Esophagus muscularis mucosa (tissue), 4 donors: ENCODE measurements around the gene MRPL30. TPM values are rescaled to one million over a fixed set of nuclear protein-coding genes. Genes with fewer than 3 reads are reported as not detected.

Experiments used
- DNase-seq: peaks from one replicate; pipeline ENCODE4 v3.0.0-alpha.2; 2017; ENCODE audit errors: extremely low spot score
- H3K27ac ChIP-seq, 4 donors: fragments of 200-600 bp; sonication (generic); replicated peaks in 1 of 4; 1 replicate in 3 of 4; 2 replicates in 1 of 4; pipeline ENCODE4 v1.5.1; 2016 to 2019; ENCODE audit warnings: mild to moderate bottlenecking in 1 of 4
- H3K27me3 ChIP-seq, 4 donors: fragments of 200-600 bp; sonication (generic); one replicate each; pipeline versions ENCODE4 v1.5.1 to v1.6.0; 2016 to 2019
- H3K36me3 ChIP-seq, 4 donors: fragments of 200-600 bp; sonication (generic); one replicate each; pipeline ENCODE4 v1.5.1; 2016 to 2019
- H3K4me1 ChIP-seq, 4 donors: fragments of 200-600 bp; sonication (generic); one replicate each; pipeline ENCODE4 v1.5.1; 2016 to 2019
- H3K4me3 ChIP-seq, 4 donors: fragments of 200-600 bp; sonication (generic); 1 replicate in 2 of 4; 2 replicates in 2 of 4; pipeline ENCODE4 v1.5.1; 2016 to 2019; ENCODE audit warnings: mild to moderate bottlenecking in 4 of 4, moderate library complexity in 1 of 4
- H3K9me3 ChIP-seq, 4 donors: fragments of 200-600 bp; sonication (generic); 1 replicate in 3 of 4; 2 replicates in 1 of 4; pipeline ENCODE4 v1.5.1; 2016 to 2019
- CTCF ChIP-seq, 3 experiments: fragments of 200-600 bp in 2 of 3; fragments of 450-650 bp in 1 of 3; sonication (generic) in 2 of 3; IDR thresholded peaks; one replicate each; pipeline ENCODE4 v1.5.1; 2017 to 2019; ENCODE audit warnings: antibody characterized with exemption in 3 of 3, mild to moderate bottlenecking in 2 of 3, moderate library complexity in 1 of 3
- EP300 ChIP-seq: sonication (generic); formaldehyde crosslinking; IDR thresholded peaks from one replicate; pipeline ENCODE4 v1.6.1; 2017; ENCODE audit warnings: antibody characterized with exemption
- POLR2A ChIP-seq: fragments of 450-650 bp; IDR thresholded peaks from one replicate; pipeline ENCODE4 v1.6.1; 2017; ENCODE audit warnings: antibody characterized with exemption, moderate library complexity, mild to moderate bottlenecking, low read depth
- POLR2AphosphoS5 ChIP-seq, 2 donors: sonication (generic); formaldehyde crosslinking; IDR thresholded peaks; one replicate each; pipeline ENCODE4 v1.6.1; 2017; ENCODE audit warnings: antibody characterized with exemption in 2 of 2
- WGBS: methylation state at CpG from one replicate; pipeline ENCODE4 v1.1.5; 2018; 5-methylcytosine and 5-hydroxymethylcytosine counted together
- intact Hi-C: fragments of 100-400 bp; cut with DNase I; formaldehyde crosslinking; loops from one replicate; pipeline ENCODE4 v1.15.1; 2023
- total RNA-seq, 4 donors: library from RNA; depleted of rRNA; stranded (reverse); fragments of >200 nt; gene quantifications; one replicate each; pipeline versions ENCODE4 v1.1.0 to v1.2.1, GENCODE V29; 2016

Gene MRPL30
- total RNA-seq, 4 donors from 2014 or later: 20.6 to 23.8 (median 21.6) TPM

- H3K4me1 ChIP-seq: peaks cover 10 to 23% (median 20%) of the 10 kb centered on the region in 4 donors
- intact Hi-C loops: loop anchor here (10.0 kb wide), 1 partner anchor 180 kb away; the partner anchor contains the start of genes EIF5B and TXNDC9
- no peaks in the 10 kb centered on the region for H3K9me3 ChIP-seq
- WGBS: under 1% methylated on average over 40 of the region's 70 CpGs
- no peaks in the 10 kb centered on the region for H3K27me3 ChIP-seq
- TF ChIP-seq POLR2AphosphoS5 (IDR thresholded peaks at IDR 0.05) (peak; percentile 95 to 99), CTCF (IDR thresholded peaks at IDR 0.05) (peak in 1 of 3 experiments; percentile 9), EP300 (peak; percentile 62), POLR2A (peak; percentile 85)
- H3K4me3 ChIP-seq: peak within 1 kb of the TSS; percentile 65 to 75 (median 70)
- H3K36me3 ChIP-seq: peaks cover 0 to 30% (median 14%) of the 10 kb centered on the region in 4 donors
- peak within 1 kb of the TSS; percentile 83 to 90 (median 86) for H3K27ac ChIP-seq
- DNase-seq: peak; percentile 97
Measured at GRCh38 chr2:99154643-99155536, 26.1 kb upstream of the MRPL30 start, which contains the start of the genes LIPT1 and TSGA10. Gene LIPT1 (plus strand): TSS chr2:99154967. CDS start chr2:99161958, 6,991 bp downstream. Gene TSGA10 (minus strand): TSS chr2:99154942. CDS start chr2:99109439, 45,503 bp downstream.

GRCh38 chr2:99156891-99157290, 24.1 kb upstream of the MRPL30 start:
- Histone ChIP-seq H3K9me3 (no peaks in the 10 kb centered on the region), H3K4me3 (no peak overlapping the region), H3K27me3 (no peaks in the 10 kb centered on the region), H3K27ac (no peak overlapping the region), H3K36me3 (peaks cover 0 to 39% (median 18%) of the 10 kb centered on the region in 4 donors), H3K4me1 (peaks cover 10 to 23% (median 20%) of the 10 kb centered on the region in 4 donors)
- TF ChIP-seq POLR2AphosphoS5 (IDR thresholded peaks at IDR 0.05) (no peak), CTCF (IDR thresholded peaks at IDR 0.05) (no peak), EP300 (no peak)
- WGBS: 82% methylated on average over 1 of the region's 1 CpG
- intact Hi-C loops: loop anchor here (10.0 kb wide), 1 partner anchor 178 kb away; the partner anchor contains the start of genes EIF5B and TXNDC9
- no peak for DNase-seq

GRCh38 chr2:99158599-99158998, 22.4 kb upstream of the MRPL30 start:
- no peaks in the 10 kb centered on the region for H3K9me3 ChIP-seq
- peaks cover 10 to 18% (median 18%) of the 10 kb centered on the region in 4 donors for H3K4me1 ChIP-seq
- H3K36me3 ChIP-seq: peaks cover 0 to 55% (median 30%) of the 10 kb centered on the region in 4 donors
- no peaks in the 10 kb centered on the region for H3K27me3 ChIP-seq
- H3K27ac ChIP-seq: no peak overlapping the region
- no peak for DNase-seq
- no peak overlapping the region for H3K4me3 ChIP-seq
- WGBS: 94% methylated on average over 5 of the region's 5 CpGs
- intact Hi-C loops: loop anchor here (10.0 kb wide), 1 partner anchor 176 kb away; the partner anchor contains the start of genes EIF5B and TXNDC9
- no peak for TF ChIP-seq POLR2A
- TF ChIP-seq EP300: no peak
- TF ChIP-seq POLR2AphosphoS5 (IDR thresholded peaks at IDR 0.05): no peak
- TF ChIP-seq CTCF (IDR thresholded peaks at IDR 0.05): no peak

GRCh38 chr2:99159594-99159993, 21.4 kb upstream of the MRPL30 start:
- WGBS: 94% methylated on average over 4 of the region's 4 CpGs
- no peak for TF ChIP-seq EP300
- TF ChIP-seq CTCF (IDR thresholded peaks at IDR 0.05): no peak
- no peak for DNase-seq
- peaks cover 0 to 59% (median 36%) of the 10 kb centered on the region in 4 donors for H3K36me3 ChIP-seq
- H3K4me1 ChIP-seq: peaks cover 4 to 10% (median 9%) of the 10 kb centered on the region in 4 donors
- no peak overlapping the region for H3K4me3 ChIP-seq
- H3K9me3 ChIP-seq: no peaks in the 10 kb centered on the region
- intact Hi-C loops: loop anchor here (10.0 kb wide), 1 partner anchor 175 kb away; the partner anchor contains the start of genes EIF5B and TXNDC9
- H3K27ac ChIP-seq: no peak overlapping the region
- no peaks in the 10 kb centered on the region for H3K27me3 ChIP-seq
